HEK293 (cell line): ENCODE data around the gene ECT2.

Experiments
- CTCF ChIP-seq: fragments of 450-650 bp; formaldehyde crosslinking; IDR thresholded peaks from 2 replicates; pipeline ENCODE4 v1.5.1; 2016; ENCODE audit warnings: missing biosample characterization, missing genetic modification characterization
- HOXA7 ChIP-seq: sonication (generic); formaldehyde crosslinking; IDR thresholded peaks from 2 replicates; pipeline ENCODE4 v1.8.1; 2022; ENCODE audit warnings: missing genetic modification reagents, borderline replicate concordance
- SCRT1 ChIP-seq: fragments of 450-650 bp; formaldehyde crosslinking; IDR thresholded peaks from 2 replicates; pipeline ENCODE4 v1.5.1; 2016; ENCODE audit warnings: missing biosample characterization, missing genetic modification characterization, borderline replicate concordance
- YY1 ChIP-seq: fragments of 450-650 bp; formaldehyde crosslinking; IDR thresholded peaks from 2 replicates; pipeline ENCODE4 v1.5.1; 2018; ENCODE audit warnings: missing biosample characterization, missing genetic modification characterization
- ZBTB44 ChIP-seq: fragments of 450-650 bp; IDR thresholded peaks from 2 replicates; pipeline ENCODE4 v1.5.1; 2018; ENCODE audit warnings: missing biosample characterization, mild to moderate bottlenecking, missing genetic modification characterization
- ZNF140 ChIP-seq: fragments of 450-650 bp; formaldehyde crosslinking; IDR thresholded peaks from 2 replicates; pipeline ENCODE4 v1.5.1; 2016; ENCODE audit warnings: missing biosample characterization, missing genetic modification characterization
- ZNF48 ChIP-seq: fragments of 450-650 bp; formaldehyde crosslinking; IDR thresholded peaks from 2 replicates; pipeline ENCODE4 v1.5.1; 2016; ENCODE audit warnings: missing biosample characterization, missing genetic modification characterization
- ZNF530 ChIP-seq: fragments of 450-650 bp; formaldehyde crosslinking; IDR thresholded peaks from 2 replicates; pipeline ENCODE4 v1.5.1; 2016; ENCODE audit warnings: low read depth, missing biosample characterization, missing genetic modification characterization
- ZNF544 ChIP-seq: fragments of 450-650 bp; formaldehyde crosslinking; IDR thresholded peaks from 2 replicates; pipeline ENCODE4 v1.5.0; 2017; ENCODE audit warnings: missing biosample characterization, missing genetic modification characterization
- ZNF785 ChIP-seq: fragments of 450-650 bp; formaldehyde crosslinking; IDR thresholded peaks from 2 replicates; pipeline ENCODE4 v1.5.1; 2016; ENCODE audit warnings: missing biosample characterization, missing genetic modification characterization
- ZNF837 ChIP-seq: fragments of 450-650 bp; formaldehyde crosslinking; IDR thresholded peaks from 2 replicates; pipeline ENCODE4 v1.5.1; 2016; ENCODE audit warnings: missing biosample characterization, missing genetic modification characterization

- TF ChIP-seq CTCF (tag by site-specific recombination) (no peak), SCRT1 (no peak), ZNF837 (no peak), ZNF544 (tag by site-specific recombination) (no peak), ZBTB44 (tag by site-specific recombination) (no peak), ZNF785 (no peak), HOXA7 (CRISPR knock-in tag) (no peak), YY1 (tag by site-specific recombination) (no peak), ZNF530 (tag by site-specific recombination) (no peak), ZNF140 (no peak), ZNF48 (tag by site-specific recombination) (no peak)
Measured at GRCh38 chr3:172770382-172770781, 19.9 kb downstream of the ECT2 start.
